M059J (cell line): Measurements from ENCODE around the gene DDX21. TPM values are rescaled to one million over a fixed set of nuclear protein-coding genes. Genes with fewer than 3 reads are reported as not detected.
A peak's percentile ranks its signal among the peaks of the same experiment; 100 is the strongest.

Experiments
- DNase-seq: peaks from one replicate; pipeline ENCODE4 v3.0.0-alpha.2; 2012; ENCODE audit warnings: low read depth
- total RNA-seq: library from RNA; depleted of rRNA; stranded (reverse); fragments of >200 nt; shearing (Covaris generic); gene quantifications from 2 replicates; pipeline ENCODE4 v1.2.3, GENCODE V29; 2014; rRNA removed

The DDX21 gene
- total RNA-seq, 1 experiment from 2014 or later, result 51.9 TPM

DNA sequence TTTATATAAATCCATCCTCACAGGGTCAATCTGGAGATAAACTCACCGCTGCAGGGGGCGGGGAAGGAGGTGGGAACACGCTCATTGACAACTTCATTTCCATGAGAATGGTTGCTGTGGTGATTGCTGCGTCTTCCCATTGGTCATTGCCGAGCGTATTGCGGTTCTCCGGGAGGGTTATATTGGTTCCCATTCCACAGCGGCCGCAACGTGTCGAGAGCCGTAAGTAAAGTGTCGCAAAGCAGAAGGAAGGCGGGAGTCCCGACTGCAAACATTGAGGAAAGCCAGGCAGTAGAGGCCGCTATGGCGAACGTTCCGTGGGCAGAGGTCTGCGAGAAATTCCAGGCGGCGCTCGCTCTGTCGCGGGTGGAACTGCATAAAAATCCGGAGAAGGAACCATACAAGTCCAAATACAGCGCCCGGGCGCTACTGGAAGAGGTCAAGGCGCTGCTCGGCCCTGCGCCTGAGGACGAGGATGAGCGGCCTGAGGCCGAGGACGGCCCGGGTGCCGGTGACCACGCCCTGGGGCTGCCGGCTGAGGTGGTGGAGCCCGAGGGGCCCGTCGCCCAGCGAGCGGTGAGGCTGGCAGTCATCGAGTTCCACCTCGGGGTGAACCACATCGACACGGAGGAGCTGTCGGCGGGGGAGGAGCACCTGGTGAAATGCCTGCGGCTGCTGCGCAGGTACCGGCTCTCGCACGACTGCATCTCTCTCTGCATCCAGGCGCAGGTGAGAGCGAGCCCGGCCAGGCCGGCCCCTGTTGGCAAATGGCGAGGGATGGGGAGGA is 32.8 kb downstream of the DDX21 start, which contains the start of gene KIFBP:
KIFBP (plus strand) TSS at position 274 of the 787 bp plus-strand sequence; CDS start at position 304, 30 bp downstream.
- peak; percentile 97 for DNase-seq

- no peak for DNase-seq
Measured at GRCh38 chr10:68989317-68989990, 33.5 kb downstream of the DDX21 start.

DNA sequence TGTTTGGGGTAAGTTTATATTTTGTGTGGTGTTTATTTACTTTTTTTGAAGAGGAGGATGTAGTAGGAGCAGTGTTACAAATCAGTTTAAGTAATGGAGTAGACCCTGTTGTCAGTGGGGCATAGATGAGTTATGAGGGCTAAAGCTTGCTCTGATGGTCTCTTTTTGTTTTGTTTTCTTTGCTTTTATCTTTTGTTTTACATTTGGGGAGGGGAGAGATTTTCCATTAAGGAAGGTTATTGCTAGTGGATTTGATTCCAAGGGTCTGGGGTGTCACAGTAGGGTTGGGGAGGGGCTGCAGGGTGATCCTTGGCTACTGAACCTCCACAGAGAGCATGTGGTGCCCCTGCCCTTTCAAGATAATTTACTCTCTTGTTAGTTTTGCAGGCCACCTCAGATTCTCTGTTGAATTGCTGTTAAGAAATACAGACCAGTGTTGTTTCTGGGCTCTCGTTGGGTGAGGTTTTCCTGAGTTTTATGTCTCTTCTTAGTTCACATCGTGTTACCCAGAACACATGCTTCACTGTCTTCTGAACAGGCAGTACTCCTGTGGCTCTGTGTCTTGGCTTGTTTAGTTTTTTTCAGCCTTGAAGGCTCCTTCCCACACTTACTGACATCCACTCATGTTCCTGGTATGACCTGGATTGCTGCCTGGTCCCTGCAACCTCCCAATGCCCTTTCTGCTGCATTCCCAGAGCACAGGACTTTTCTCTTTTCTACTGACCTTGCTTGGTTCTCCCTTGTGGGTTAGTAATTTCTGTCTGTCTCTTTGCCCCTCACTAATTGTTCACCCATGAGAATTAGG is 36.9 kb downstream of the DDX21 start:
- peak; percentile 87 for DNase-seq

DNA sequence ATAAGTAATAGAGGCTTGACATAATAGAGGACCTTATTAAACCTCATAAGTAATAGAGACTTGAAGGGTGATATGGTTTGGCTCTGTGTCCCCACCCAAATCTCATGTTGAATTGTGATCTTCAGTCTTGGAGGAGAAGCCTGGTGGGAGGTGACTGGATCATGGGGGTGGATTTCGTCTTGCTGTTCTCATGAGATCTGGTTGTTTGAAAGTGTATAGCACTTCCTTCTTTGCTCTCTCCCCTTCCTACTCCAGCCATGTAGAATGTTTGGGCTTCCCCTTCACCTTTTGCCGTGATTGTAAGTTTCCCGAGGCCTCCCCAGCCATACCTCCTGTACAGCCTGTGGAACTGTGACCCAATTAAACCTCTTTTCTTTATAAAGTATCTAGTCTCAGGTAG is 41.2 kb downstream of the DDX21 start:
- DNase-seq, result no peak

DNA sequence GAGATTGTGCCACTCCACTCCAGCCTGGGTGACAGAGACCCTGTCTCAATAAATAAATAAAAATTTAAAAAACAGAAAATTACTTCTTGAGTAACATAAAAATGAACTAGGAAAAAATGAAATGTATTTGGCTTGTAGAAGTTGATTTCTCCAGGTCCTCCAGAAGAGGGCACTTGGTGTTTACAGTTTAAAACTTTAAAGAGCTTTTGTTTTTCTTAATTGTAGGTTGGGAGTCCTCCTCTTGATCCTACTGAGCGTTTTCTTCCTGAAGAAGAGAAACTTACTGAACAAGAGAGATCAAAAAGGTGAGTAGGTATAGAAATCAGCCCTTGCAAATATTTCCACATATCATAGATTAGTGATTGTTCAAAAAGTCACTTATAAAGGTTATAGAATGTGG is 48.9 kb downstream of the DDX21 start:
- DNase-seq, result peak; percentile 64

GRCh38 chr10:69005704-69006485 is 49.9 kb downstream of the DDX21 start:
- DNase-seq, result no peak

DNA sequence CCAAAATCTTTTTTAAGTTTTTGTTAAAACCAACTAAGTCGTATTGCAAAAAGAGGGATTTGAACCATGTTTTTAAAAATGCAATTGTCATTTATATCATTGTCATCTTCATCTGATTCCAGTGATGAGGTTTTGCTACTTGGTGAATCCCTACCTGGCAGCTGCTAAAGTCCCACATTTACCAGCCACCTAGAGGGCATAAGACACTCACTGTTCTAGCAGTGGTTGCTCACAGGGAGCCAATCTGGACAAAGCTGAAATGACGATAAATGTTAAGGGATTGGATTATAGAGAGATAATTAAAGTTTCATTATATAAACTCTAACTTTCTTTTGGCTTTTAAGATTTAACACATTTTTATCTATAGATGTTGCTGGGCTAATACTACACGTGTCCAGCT is 51.3 kb downstream of the DDX21 start:
- DNase-seq, result no peak

- DNase-seq, result no peak
Measured at GRCh38 chr10:69009360-69009759, 53.4 kb downstream of the DDX21 start.

DNA sequence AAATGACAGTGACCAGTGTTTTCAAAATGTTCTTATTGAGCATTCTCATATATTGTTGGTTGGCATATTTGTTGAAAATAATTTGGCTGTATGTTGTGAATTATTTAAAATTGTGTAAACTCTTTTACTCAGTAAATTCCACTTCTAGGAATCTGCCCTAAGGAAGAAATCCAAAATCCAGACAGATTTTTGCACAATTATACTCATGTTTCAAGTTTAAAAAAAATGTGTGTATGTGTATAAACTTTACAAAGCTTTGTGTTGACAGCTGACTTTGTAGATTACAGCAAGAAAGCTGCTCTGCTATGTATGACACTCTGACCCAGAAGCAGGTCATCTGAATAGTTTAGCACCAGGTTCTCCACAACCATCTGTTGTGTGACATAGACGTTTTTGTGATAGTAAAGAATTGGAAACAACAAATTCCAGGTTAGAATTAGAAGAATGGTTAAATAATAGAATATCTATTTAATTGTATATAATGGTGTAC is 54.2 kb downstream of the DDX21 start:
- DNase-seq, result no peak

DNA sequence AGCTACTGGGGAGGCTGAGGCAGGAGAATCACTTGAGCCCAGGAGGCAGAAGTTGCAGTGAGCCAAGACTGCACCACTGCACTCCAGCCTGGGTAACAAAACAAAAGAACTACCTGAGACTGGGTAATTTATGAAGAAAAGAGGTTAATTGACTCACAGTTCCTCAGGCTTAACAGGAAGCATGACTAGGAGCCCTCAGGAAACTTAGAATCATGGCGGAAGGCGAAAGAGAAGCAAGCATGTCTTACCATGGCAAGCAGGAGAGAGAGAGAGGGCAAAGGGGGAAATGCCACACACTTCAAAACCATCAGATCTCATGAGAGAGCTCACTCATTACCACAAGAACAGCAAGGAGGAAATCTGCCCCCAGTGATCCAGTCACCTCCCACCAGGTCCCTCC is 56.8 kb downstream of the DDX21 start:
- DNase-seq, result peak; percentile 43

DNA sequence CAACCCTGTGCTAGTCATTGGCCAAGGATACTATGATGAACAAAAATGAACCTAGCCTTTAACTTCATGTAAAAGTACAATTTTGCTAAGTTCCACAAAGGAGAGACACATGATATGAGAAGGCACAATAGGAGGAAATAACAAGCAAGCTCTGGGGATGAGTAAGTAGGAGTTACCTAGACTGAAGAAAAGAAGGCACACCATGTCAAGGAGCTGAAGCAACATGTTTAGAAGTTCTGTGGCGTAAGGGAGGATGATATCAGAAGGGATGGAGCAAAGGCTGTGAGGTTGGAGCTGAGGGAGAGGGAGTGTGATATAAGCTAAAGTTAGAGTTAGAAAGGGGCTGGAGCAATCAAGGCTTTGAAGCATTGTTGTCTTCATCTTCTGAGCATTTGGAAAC is 58.2 kb downstream of the DDX21 start:
- DNase-seq, result no peak

GRCh38 chr10:69018613-69019012 is 62.6 kb downstream of the DDX21 start:
- no peak for DNase-seq

DNA sequence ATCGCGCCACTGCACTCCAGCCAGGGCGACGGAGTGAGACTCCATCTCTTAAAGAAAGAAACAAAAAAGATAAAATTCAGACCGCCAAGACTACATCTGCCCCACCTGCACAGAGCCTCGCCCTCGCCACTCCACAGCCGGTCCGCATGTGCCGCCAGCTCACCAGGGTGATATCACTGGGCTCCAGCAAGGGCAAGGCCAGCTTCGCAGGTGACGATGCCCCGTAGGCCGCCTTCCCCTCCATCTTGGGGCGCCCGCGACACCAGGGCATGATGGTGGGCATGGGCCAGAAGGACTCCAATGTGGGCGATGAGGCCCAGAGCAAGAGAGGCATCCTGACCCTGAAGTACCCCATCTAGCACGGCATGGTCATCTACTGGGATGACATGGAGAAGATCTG is 66.6 kb downstream of the DDX21 start:
- no peak for DNase-seq

DNA sequence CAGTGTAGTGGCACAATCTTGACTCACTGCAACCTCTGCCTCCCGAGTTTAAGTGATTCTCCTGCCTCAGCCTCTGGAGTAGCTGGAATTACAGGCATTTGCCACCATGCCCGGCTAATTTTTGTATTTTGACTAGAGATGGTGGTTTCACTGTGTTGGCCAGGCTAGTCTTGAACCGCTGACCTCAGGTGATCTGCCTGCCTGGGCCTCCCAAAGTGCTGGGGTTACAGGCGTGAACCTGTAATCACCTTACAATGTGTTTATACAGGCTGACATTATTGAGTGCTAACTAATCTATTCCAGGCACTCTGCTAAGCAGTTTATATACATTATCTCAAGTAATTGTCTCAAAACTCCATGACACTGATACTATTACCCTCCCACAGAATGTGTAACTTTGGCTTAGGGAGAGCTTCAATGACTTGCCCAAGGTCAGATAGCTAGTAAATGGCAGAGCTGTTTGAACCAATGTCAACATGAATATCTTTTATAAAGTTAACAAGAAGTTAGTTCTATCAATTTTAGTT is 69.5 kb downstream of the DDX21 start:
- DNase-seq, result no peak

GRCh38 chr10:69033256-69033655 is 77.3 kb downstream of the DDX21 start:
- DNase-seq, result no peak

Other genes with a start within 250 kb of the DDX21 start
- gene CCAR1, start 234.9 kb upstream of the DDX21 start, total RNA-seq, result 27.0 and 30.3 TPM in 2 replicates
- gene STOX1, start 128.6 kb upstream of the DDX21 start, total RNA-seq, result 0.30 and 2.2 TPM in 2 replicates
- 40.6 and 51.1 TPM in 2 replicates for gene DDX50, start 54.9 kb upstream of the DDX21 start, total RNA-seq
- gene KIFBP, start 32.6 kb downstream of the DDX21 start, total RNA-seq, result 44.7 and 68.5 TPM in 2 replicates
- 740 and 865 TPM in 2 replicates for gene SRGN, start 131.9 kb downstream of the DDX21 start, total RNA-seq
- gene VPS26A, start 168.0 kb downstream of the DDX21 start, total RNA-seq, result 21.2 and 44.1 TPM in 2 replicates
- gene SUPV3L1, start 224.1 kb downstream of the DDX21 start, total RNA-seq, result 32.8 and 44.5 TPM in 2 replicates